ENCODE results near the gene ARSG. TPM values are rescaled to one million over a fixed set of nuclear protein-coding genes. Genes with fewer than 3 reads are reported as not detected.

ARSG gene
- total and polyA plus RNA-seq, 2 experiments from 2014 or later, result 1.7 to 5.1 TPM

DNA sequence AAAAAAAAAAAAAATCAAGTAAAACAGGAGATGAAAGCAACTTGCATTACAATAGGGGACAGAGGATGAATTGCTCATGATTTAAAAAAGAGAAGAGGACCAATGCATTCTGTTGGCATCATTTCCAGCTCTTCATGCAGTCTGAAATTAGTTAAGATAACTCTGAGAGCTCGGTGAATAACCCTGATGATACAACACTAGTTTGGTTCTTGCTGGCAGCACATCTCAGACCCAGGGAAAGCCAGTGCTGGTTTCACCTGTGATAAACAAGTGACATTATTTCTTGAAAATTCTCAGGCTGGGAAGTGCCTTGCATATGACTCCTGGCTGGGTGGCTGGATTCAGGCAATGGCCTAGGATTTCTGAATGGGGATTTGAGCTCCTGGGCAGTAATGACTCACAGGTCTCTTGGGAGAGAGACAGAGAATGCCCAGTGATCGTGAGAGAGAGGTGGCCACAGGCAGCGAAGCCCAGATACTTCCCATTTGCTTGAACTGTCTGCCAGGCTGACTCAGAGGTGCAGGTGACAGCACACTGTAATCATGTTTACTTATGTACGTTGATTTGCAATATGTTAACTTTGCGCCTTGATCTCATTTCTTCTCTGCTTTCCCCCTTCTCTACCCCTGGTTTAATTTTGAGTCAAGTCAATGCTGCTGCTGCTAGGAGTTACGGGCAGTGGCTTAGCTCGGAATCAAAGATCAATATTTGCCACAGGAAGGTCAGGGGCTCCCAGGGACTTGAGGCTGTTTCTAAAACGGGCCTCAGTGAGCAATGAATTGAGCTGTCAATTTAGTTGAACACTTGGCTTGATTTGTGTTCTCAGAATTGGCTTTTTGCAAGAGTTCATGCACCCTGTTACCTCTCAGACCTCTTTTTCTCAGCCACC, 27.1 kb downstream of the ARSG start (continued):
- TF ChIP-seq JUNB (IDR thresholded peaks at IDR 0.05; ENCODE audit: unreplicated experiment), result no peak
- TF ChIP-seq POLR2AphosphoS5 (IDR thresholded peaks at IDR 0.05; ENCODE audit: low read depth), result no peak
- TF ChIP-seq CREB1 (CRISPR knock-in tag; IDR thresholded peaks at IDR 0.05; ENCODE audit: low read depth), result no peak
- TF ChIP-seq NANOG (IDR thresholded peaks at IDR 0.05; ENCODE audit: borderline replicate concordance), result no peak
- no peak for TF ChIP-seq EZH2 (IDR thresholded peaks at IDR 0.05; ENCODE audit: low read depth, unreplicated experiment)
- TF ChIP-seq, protein P1, sequence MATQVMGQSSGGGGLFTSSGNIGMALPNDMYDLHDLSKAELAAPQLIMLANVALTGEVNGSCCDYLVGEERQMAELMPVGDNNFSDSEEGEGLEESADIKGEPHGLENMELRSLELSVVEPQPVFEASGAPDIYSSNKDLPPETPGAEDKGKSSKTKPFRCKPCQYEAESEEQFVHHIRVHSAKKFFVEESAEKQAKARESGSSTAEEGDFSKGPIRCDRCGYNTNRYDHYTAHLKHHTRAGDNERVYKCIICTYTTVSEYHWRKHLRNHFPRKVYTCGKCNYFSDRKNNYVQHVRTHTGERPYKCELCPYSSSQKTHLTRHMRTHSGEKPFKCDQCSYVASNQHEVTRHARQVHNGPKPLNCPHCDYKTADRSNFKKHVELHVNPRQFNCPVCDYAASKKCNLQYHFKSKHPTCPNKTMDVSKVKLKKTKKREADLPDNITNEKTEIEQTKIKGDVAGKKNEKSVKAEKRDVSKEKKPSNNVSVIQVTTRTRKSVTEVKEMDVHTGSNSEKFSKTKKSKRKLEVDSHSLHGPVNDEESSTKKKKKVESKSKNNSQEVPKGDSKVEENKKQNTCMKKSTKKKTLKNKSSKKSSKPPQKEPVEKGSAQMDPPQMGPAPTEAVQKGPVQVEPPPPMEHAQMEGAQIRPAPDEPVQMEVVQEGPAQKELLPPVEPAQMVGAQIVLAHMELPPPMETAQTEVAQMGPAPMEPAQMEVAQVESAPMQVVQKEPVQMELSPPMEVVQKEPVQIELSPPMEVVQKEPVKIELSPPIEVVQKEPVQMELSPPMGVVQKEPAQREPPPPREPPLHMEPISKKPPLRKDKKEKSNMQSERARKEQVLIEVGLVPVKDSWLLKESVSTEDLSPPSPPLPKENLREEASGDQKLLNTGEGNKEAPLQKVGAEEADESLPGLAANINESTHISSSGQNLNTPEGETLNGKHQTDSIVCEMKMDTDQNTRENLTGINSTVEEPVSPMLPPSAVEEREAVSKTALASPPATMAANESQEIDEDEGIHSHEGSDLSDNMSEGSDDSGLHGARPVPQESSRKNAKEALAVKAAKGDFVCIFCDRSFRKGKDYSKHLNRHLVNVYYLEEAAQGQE (IDR thresholded peaks at IDR 0.05; ENCODE audit: unreplicated experiment), result no peak
- TF ChIP-seq, protein P2, sequence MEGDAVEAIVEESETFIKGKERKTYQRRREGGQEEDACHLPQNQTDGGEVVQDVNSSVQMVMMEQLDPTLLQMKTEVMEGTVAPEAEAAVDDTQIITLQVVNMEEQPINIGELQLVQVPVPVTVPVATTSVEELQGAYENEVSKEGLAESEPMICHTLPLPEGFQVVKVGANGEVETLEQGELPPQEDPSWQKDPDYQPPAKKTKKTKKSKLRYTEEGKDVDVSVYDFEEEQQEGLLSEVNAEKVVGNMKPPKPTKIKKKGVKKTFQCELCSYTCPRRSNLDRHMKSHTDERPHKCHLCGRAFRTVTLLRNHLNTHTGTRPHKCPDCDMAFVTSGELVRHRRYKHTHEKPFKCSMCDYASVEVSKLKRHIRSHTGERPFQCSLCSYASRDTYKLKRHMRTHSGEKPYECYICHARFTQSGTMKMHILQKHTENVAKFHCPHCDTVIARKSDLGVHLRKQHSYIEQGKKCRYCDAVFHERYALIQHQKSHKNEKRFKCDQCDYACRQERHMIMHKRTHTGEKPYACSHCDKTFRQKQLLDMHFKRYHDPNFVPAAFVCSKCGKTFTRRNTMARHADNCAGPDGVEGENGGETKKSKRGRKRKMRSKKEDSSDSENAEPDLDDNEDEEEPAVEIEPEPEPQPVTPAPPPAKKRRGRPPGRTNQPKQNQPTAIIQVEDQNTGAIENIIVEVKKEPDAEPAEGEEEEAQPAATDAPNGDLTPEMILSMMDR (conservative IDR thresholded peaks at IDR 0.05; ENCODE audit: low read depth in 2 of 2), result no peak
- TF ChIP-seq, protein P3, sequence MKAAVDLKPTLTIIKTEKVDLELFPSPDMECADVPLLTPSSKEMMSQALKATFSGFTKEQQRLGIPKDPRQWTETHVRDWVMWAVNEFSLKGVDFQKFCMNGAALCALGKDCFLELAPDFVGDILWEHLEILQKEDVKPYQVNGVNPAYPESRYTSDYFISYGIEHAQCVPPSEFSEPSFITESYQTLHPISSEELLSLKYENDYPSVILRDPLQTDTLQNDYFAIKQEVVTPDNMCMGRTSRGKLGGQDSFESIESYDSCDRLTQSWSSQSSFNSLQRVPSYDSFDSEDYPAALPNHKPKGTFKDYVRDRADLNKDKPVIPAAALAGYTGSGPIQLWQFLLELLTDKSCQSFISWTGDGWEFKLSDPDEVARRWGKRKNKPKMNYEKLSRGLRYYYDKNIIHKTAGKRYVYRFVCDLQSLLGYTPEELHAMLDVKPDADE (IDR thresholded peaks at IDR 0.05), result no peak
- no peak for TF ChIP-seq EZH2phosphoT487 (IDR thresholded peaks at IDR 0.05; ENCODE audit: unreplicated experiment)
- no peak for TF ChIP-seq STAT1 (IDR thresholded peaks at IDR 0.05; ENCODE audit: unreplicated experiment)

DNA sequence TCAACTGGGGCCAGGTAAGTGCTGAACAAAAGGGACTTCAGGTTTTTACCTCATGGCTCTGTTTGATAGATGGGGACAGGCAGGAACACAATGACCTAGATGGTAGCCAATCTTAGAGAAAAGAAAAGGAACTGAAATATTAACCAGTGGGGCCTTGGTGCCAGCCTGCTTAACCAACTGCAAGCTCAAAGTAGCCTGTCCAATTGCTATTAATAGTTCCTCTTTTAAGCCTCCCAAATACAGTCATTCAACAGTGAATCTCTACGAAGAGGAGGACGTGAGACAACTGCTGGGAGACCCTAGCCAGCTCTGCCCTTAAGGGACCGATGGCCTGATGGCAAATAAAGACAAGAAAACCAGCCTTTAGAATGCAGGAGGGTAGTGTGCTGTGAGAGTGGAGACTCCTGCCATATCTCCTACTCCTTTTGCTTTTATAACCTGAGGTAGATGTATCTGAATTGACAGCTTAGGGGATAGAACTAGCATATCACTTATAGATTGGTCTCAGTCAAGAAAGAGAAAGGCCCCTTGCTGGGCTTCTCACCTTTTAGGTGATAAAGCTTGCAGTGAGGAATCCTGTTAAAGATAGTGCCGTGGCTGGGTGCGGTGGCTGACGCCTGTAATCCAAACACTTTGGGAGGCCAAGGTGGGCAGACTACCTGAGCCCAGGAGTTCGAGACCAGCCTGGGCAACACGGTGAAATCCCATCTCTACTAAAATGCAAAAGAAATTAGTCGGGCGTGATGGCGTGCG, 28.3 kb downstream of the ARSG start:
- Mint-ChIP-seq H3K4me3 (no peak overlapping the region), H3K36me3 (ENCODE audit: low read depth) (peaks cover 7% of the 10 kb centered on the region; the same call in 1 of the 3 replicates), H3K27me3 (ENCODE audit: insufficient read depth, low read depth, poor library complexity) (peaks cover 2% of the 10 kb centered on the region), H3K4me1 (peaks cover 31% of the 10 kb centered on the region), H3K9me3 (no peaks in the 10 kb centered on the region), H3K27ac (no peak overlapping the region)
- Histone ChIP-seq H3K27me3 (ENCODE audit: insufficient read depth) (no peaks in the 10 kb centered on the region), H3K4me1 (ENCODE audit: insufficient read depth) (peaks cover 8% of the 10 kb centered on the region), H2AFZ (no peak overlapping the region), H3K36me3 (ENCODE audit: insufficient read depth) (no peaks in the 10 kb centered on the region), H3K4me2 (no peak overlapping the region), H3K79me2 (replicated peaks; ENCODE audit: insufficient read depth) (no peaks in the 10 kb centered on the region), H3K9me2 (ENCODE audit: insufficient read depth) (no peaks in the 10 kb centered on the region), H3K27ac (ENCODE audit: low read depth) (no peak overlapping the region), H4K20me1 (replicated peaks; ENCODE audit: insufficient read depth) (no peaks in the 10 kb centered on the region), H3F3A (replicated peaks; ENCODE audit: low read depth) (no peaks in the 10 kb centered on the region), H3K4me3 (no peak overlapping the region)
- ATAC-seq, result no peak
- no peak for DNase-seq (ENCODE audit: low spot score)
- TF ChIP-seq, protein P2 (conservative IDR thresholded peaks at IDR 0.05; ENCODE audit: low read depth in 2 of 2), result no peak
- TF ChIP-seq STAT1 (IDR thresholded peaks at IDR 0.05; ENCODE audit: unreplicated experiment), result no peak
